AG09319 (cell line): ENCODE results near the gene GALNT2.

Experiments used
- DNase-seq: peaks from one replicate; pipeline ENCODE4 v3.0.0-alpha.2; 2010; ENCODE audit warnings: low read depth; ENCODE audit errors: extremely low read depth
- TF ChIP-seq, protein P1 (sequence below): IDR thresholded peaks from 2 replicates; pipeline ENCODE4 v1.5.1; 2011; ENCODE audit warnings: low read depth, mild to moderate bottlenecking, inconsistent platforms, low read length, moderate library complexity

GALNT2 gene

GRCh38 chr1:230188826-230189225, 121.8 kb downstream of the GALNT2 start:
- no peak for DNase-seq
- TF ChIP-seq, protein P1, sequence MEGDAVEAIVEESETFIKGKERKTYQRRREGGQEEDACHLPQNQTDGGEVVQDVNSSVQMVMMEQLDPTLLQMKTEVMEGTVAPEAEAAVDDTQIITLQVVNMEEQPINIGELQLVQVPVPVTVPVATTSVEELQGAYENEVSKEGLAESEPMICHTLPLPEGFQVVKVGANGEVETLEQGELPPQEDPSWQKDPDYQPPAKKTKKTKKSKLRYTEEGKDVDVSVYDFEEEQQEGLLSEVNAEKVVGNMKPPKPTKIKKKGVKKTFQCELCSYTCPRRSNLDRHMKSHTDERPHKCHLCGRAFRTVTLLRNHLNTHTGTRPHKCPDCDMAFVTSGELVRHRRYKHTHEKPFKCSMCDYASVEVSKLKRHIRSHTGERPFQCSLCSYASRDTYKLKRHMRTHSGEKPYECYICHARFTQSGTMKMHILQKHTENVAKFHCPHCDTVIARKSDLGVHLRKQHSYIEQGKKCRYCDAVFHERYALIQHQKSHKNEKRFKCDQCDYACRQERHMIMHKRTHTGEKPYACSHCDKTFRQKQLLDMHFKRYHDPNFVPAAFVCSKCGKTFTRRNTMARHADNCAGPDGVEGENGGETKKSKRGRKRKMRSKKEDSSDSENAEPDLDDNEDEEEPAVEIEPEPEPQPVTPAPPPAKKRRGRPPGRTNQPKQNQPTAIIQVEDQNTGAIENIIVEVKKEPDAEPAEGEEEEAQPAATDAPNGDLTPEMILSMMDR, result no peak

DNA sequence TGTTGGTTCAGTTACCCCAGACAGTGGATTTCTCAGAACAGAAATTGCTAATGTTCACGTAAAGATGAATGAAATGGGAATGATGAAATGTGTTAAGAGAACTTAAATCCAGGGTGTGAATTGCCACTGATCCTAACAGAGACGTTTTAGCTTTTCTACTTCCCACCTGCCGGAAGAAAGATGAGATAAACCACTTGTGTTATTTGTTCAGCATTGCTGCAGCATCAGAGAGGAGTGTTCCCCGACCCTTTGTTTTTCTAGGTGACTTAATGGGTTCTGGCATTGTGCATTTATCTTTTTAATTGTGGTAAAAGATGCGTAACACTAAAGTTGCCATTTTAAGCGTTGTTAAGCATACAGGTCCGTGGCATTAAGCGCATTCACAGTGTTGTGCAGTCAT, 122.3 kb downstream of the GALNT2 start:
- DNase-seq, result no peak
- TF ChIP-seq, protein P1, result no peak

DNA sequence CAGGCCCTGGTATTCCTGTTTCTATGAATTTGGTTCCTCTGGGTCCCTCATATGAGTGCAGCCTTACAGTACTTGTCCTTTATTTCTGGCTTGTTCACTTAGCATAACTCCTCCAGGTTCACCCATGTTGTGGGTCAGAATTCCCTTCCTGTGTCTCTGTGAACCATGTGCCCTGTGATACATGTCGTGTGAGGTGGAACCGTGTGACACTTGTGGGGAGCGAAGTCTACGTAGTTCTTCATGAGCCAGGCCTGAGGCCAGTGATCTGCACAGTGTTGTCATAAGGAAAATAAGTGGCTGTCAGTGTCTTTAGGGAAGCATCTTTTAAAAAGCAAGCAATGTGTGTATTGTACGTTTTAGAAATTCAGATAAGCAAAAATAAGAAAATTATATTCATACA, 122.8 kb downstream of the GALNT2 start:
- DNase-seq, result no peak
- TF ChIP-seq, protein P1, result no peak

GRCh38 chr1:230191079-230191804, 124.2 kb downstream of the GALNT2 start:
- no peak for DNase-seq

GRCh38 chr1:230191855-230192254, 124.8 kb downstream of the GALNT2 start:
- TF ChIP-seq, protein P1, result no peak
- DNase-seq, result no peak

More at GRCh38 chr1:230191079-230191804, 124.2 kb downstream of the GALNT2 start:
- TF ChIP-seq, protein P1, result no peak

GRCh38 chr1:230194525-230194924, 127.5 kb downstream of the GALNT2 start:
- TF ChIP-seq, protein P1, result no peak
- DNase-seq, result no peak

DNA sequence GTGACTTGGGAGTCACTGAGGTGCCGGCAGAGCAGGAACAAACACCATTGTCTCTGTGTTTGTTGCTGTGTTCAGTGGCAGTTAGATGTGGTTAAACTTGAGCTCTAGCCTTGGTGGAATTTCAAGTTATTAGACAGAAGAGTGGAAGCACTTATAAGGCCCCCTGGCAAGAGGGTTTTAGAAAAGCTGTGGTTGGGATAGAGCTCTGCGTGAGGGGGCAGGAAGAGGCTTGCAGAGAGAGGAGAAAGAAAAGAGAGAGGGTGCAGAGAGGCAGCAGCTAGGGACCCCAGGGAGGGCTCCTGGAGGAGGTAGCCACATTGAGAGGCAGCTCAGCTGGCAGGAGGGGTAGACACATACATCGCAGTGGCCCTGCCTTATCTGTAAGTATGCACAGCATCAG, 128.2 kb downstream of the GALNT2 start:
- TF ChIP-seq, protein P1, result no peak
- DNase-seq, result no peak
